SK-N-SH (cell line): ENCODE measurements around the gene NTHL1. TPM values are rescaled to one million over a fixed set of nuclear protein-coding genes. Genes with fewer than 3 reads are reported as not detected.

Experiments used
- CTCF ChIA-PET: fragments of 300-600, 350-600 bp; formaldehyde crosslinking; extraction: SDS; loops from one replicate; lab custom pipeline; 2021; lab: Yijun Ruan, JAX
- POLR2A ChIA-PET: fragments of 350-600 bp; sonication (Branson Sonifier 250); formaldehyde crosslinking; extraction: SDS; loops from one replicate; lab custom pipeline; 2020; ENCODE audit warnings: antibody characterized with exemption, inconsistent platforms; lab: Yijun Ruan, JAX
- DNase-seq: peaks from one replicate; pipeline ENCODE4 v3.0.0; 2012
- H2AFZ ChIP-seq: fragments of 200-600 bp; sonication (generic); 2 replicates; pipeline ENCODE4 v1.8.1; 2016; ENCODE audit warnings: antibody characterized with exemption, mild to moderate bottlenecking, low read depth
- H3F3A ChIP-seq: fragments of 200-600 bp; sonication (generic); replicated peaks from 2 replicates; pipeline ENCODE3; 2016; ENCODE audit warnings: antibody characterized with exemption, mild to moderate bottlenecking; ENCODE audit not compliant: insufficient read depth
- H3K27ac ChIP-seq, 2 experiments: fragments of 200-500 bp in 1 of 2; fragments of 200-600 bp in 1 of 2; sonication (Bioruptor generic) in 1 of 2; sonication (generic), shearing (Covaris generic) in 1 of 2; 2 replicates each; pipeline versions ENCODE4 v1.5.1 to v1.6.1; 2014 to 2016; ENCODE audit warnings: low read depth in 2 of 2, inconsistent platforms in 1 of 2, low read length in 1 of 2, mild to moderate bottlenecking in 1 of 2, mixed read lengths in 1 of 2
- H3K27me3 ChIP-seq: fragments of 200-600 bp; sonication (generic), shearing (Covaris generic); 2 replicates; pipeline ENCODE4 v1.6.1; 2016; ENCODE audit warnings: mixed run types; ENCODE audit not compliant: insufficient read depth
- H3K36me3 ChIP-seq, 2 experiments: fragments of 200-500 bp in 1 of 2; fragments of 200-600 bp in 1 of 2; sonication (Bioruptor generic) in 1 of 2; sonication (generic) in 1 of 2; replicated peaks in 1 of 2; 2 replicates each; pipeline versions ENCODE3 to v1.5.1; 2014 to 2016; ENCODE audit warnings: low read length in 1 of 2, mild to moderate bottlenecking in 1 of 2; ENCODE audit not compliant: insufficient read depth in 2 of 2, control insufficient read depth in 1 of 2
- H3K4me1 ChIP-seq, 2 experiments: fragments of 200-500 bp in 1 of 2; fragments of 200-600 bp in 1 of 2; sonication (Bioruptor generic) in 1 of 2; sonication (generic), shearing (Covaris generic) in 1 of 2; 2 replicates each; pipeline versions ENCODE4 v1.5.1 to v1.6.1; 2014 to 2016; ENCODE audit warnings: low read depth in 1 of 2, low read length in 1 of 2, mixed run types in 1 of 2; ENCODE audit not compliant: insufficient read depth in 2 of 2, control insufficient read depth in 1 of 2
- H3K4me2 ChIP-seq: fragments of 200-600 bp; sonication (generic), shearing (Covaris generic); 2 replicates; pipeline ENCODE4 v1.6.1; 2017; ENCODE audit warnings: mixed run types
- H3K4me3 ChIP-seq, 2 experiments: fragments of 200-500 bp in 1 of 2; fragments of 200-600 bp in 1 of 2; sonication (Bioruptor generic) in 1 of 2; sonication (generic), shearing (Covaris generic) in 1 of 2; 2 replicates each; pipeline versions ENCODE4 v1.5.1 to v1.8.1; 2014 to 2016; ENCODE audit warnings: low read depth in 2 of 2, inconsistent platforms in 1 of 2, low read length in 1 of 2, mild to moderate bottlenecking in 1 of 2, mixed read lengths in 1 of 2, moderate library complexity in 1 of 2
- H3K79me2 ChIP-seq: fragments of 200-600 bp; sonication (generic); 2 replicates; pipeline ENCODE4 v1.8.1; 2017; ENCODE audit warnings: mild to moderate bottlenecking; ENCODE audit not compliant: insufficient read depth
- H3K9ac ChIP-seq: fragments of 200-600 bp; sonication (generic); 2 replicates; pipeline ENCODE4 v1.6.1; 2017; ENCODE audit warnings: mixed run types
- H3K9me2 ChIP-seq: fragments of 200-600 bp; sonication (generic); 2 replicates; pipeline ENCODE4 v1.6.1; 2017; ENCODE audit warnings: mixed run types
- H3K9me3 ChIP-seq: fragments of 200-600 bp; sonication (generic); 2 replicates; pipeline ENCODE4 v1.6.1; 2017; ENCODE audit warnings: mixed run types, mild to moderate bottlenecking, moderate library complexity
- H4K20me1 ChIP-seq: fragments of 200-600 bp; sonication (generic); 2 replicates; pipeline ENCODE4 v1.6.1; 2017; ENCODE audit warnings: mild to moderate bottlenecking, mixed run types; ENCODE audit not compliant: insufficient read depth
- EZH2phosphoT487 ChIP-seq: fragments of 200-600 bp; sonication (generic); IDR thresholded peaks from 2 replicates; pipeline ENCODE4 v1.6.1; 2017; ENCODE audit warnings: low read depth, mixed run types, mild to moderate bottlenecking, antibody characterized with exemption, moderate library complexity, borderline replicate concordance
- JUND ChIP-seq: IDR thresholded peaks from 2 replicates; pipeline ENCODE4 v1.4.0; 2012
- MXI1 ChIP-seq: IDR thresholded peaks from 2 replicates; pipeline ENCODE4 v1.6.1; 2012; ENCODE audit warnings: mild to moderate bottlenecking, low read depth, low read length, improper control_type of control experiment
- POLR2AphosphoS5 ChIP-seq: IDR thresholded peaks from 2 replicates; pipeline ENCODE4 v1.6.1; 2012; ENCODE audit warnings: low read depth, low read length
- RCOR1 ChIP-seq: fragments of 150-350 bp; IDR thresholded peaks from 2 replicates; pipeline ENCODE4 v1.6.1; 2017; ENCODE audit warnings: antibody characterized with exemption, low read length
- REST ChIP-seq: IDR thresholded peaks from 2 replicates; pipeline ENCODE4 v1.6.1; 2012; ENCODE audit warnings: mild to moderate bottlenecking, low read depth, low read length, moderate library complexity
- SIN3A ChIP-seq: IDR thresholded peaks from 2 replicates; pipeline ENCODE4 v1.6.1; 2012; ENCODE audit warnings: low read depth, mild to moderate bottlenecking, low read length, moderate library complexity, borderline replicate concordance
- WGBS: methylation state at CpG from one replicate; pipeline ENCODE4 v1.1.6; 2017; ENCODE audit warnings: low lambda C conversion rate; 5-methylcytosine and 5-hydroxymethylcytosine counted together
- polyA plus RNA-seq, 3 experiments: library from polyadenylated mRNA; depleted of rRNA; stranded (reverse); fragments of >200 nt; gene quantifications; 2 replicates each; pipeline ENCODE4 v1.2.3, GENCODE V29; 2012

NTHL1 gene
- polyA plus RNA-seq, 1 of the 3 experiments (the other 2 are of a cell fraction), result 77.3 TPM

- peak overlapping the region; percentile 98 for H3K4me2 ChIP-seq
- H3K27ac ChIP-seq, result peak overlapping the region; percentile 33 to 39; a peak in 2 of 4 replicates
- no peaks in the 10 kb centered on the region for H3F3A ChIP-seq
- H2AFZ ChIP-seq, result peak overlapping the region; percentile 71
- peaks cover 53% of the 10 kb centered on the region for H3K79me2 ChIP-seq
- peaks cover 14 to 17% of the 10 kb centered on the region in 2 experiments for H3K36me3 ChIP-seq
- WGBS, result 0% methylated on average over 10 of the region's 30 CpGs
- POLR2A ChIA-PET, result interaction anchor here (0.9 to 2.1 kb wide), 14 partner anchors 9 to 421 kb away, joined by 3 to 12 read pairs (median 5); partner anchors contain the start of gene TRAF7
- TF ChIP-seq MXI1 (0 out of 2 replicates have a peak, but pooled peaks have one; percentile 9), EZH2phosphoT487 (no peak), SIN3A (0 out of 2 replicates have a peak, but pooled peaks have one; percentile 4), REST (no peak)
- TF ChIP-seq, all 33 proteins: peak for 2
- no peak for DNase-seq
- no peaks in the 10 kb centered on the region for H4K20me1 ChIP-seq
- no peaks in the 10 kb centered on the region for H3K27me3 ChIP-seq
- H3K9ac ChIP-seq, result peak overlapping the region; percentile 74
- H3K9me2 ChIP-seq, result no peaks in the 10 kb centered on the region
- CTCF ChIA-PET, result interaction anchor here (0.9 to 5.8 kb wide), 9 partner anchors 14 to 105 kb away, joined by 3 to 43 read pairs (median 6); no protein-coding TSS in a partner anchor
- peaks cover 4 to 20% of the 10 kb centered on the region in 2 experiments; a peak in 3 of 4 replicates for H3K4me1 ChIP-seq
- H3K4me3 ChIP-seq, result peak overlapping the region; percentile 71 to 76
- no peaks in the 10 kb centered on the region for H3K9me3 ChIP-seq
Measured at GRCh38 chr16:2048116-2048543, 496 bp upstream of the NTHL1 start.

- Histone ChIP-seq H3K4me2 (peak overlapping the region; percentile 98), H3K9ac (peak overlapping the region; percentile 74), H3K36me3 (peaks cover 15 to 16% of the 10 kb centered on the region in 2 experiments), H3K4me3 (peak overlapping the region; percentile 71 to 76), H3K4me1 (peaks cover 4 to 24% of the 10 kb centered on the region in 2 experiments; a peak in 3 of 4 replicates), H3K79me2 (peaks cover 52% of the 10 kb centered on the region), H4K20me1 (no peaks in the 10 kb centered on the region), H3K27ac (peak overlapping the region; percentile 30 to 69; a peak in 3 of 4 replicates), H2AFZ (peak overlapping the region; percentile 71), H3K9me2 (no peaks in the 10 kb centered on the region), H3F3A (no peaks in the 10 kb centered on the region), H3K27me3 (no peaks in the 10 kb centered on the region), H3K9me3 (no peaks in the 10 kb centered on the region)
- WGBS, result 28% methylated on average over 8 of the region's 8 CpGs
- ChIA-PET CTCF (interaction anchor here (0.7 to 5.8 kb wide), 9 partner anchors 9 to 106 kb away, joined by 3 to 43 read pairs (median 6); no protein-coding TSS in a partner anchor), POLR2A (interaction anchor here (0.6 to 2.1 kb wide), 11 partner anchors 8 to 108 kb away, joined by 3 to 12 read pairs (median 5); partner anchors contain the start of gene TRAF7)
- DNase-seq, result no peak
- TF ChIP-seq RCOR1, result 0 out of 2 replicates have a peak, but pooled peaks have one; percentile 12
- no peak for TF ChIP-seq JUND
- TF ChIP-seq SIN3A, result no peak; the same call in 1 of the 2 replicates
- TF ChIP-seq POLR2AphosphoS5, result no peak
Measured at GRCh38 chr16:2046893-2047329, 723 bp downstream of the NTHL1 start.
